ENCODE results near the gene BTLA. TPM values are rescaled to one million over a fixed set of nuclear protein-coding genes. Genes with fewer than 3 reads are reported as not detected.
"Not testable (repeated sequence)": the region's sequence is repeated elsewhere in the genome, so short reads cannot be mapped to it uniquely, and the experiment has no call there.

BTLA gene
- total and polyA plus RNA-seq, 2 of the 8 experiments (the other 6 are each of a cell fraction or from before 2014, with no cell fraction given) = not detected

GRCh38 chr3:112422921-112423320, 76.4 kb downstream of the BTLA start:
- CTCF ChIA-PET (ENCODE audit: partially characterized antibody); H2AFZ ChIP-seq (ENCODE audit: low read length); H2BK12ac ChIP-seq (ENCODE audit: low read depth, low read length); H2BK5ac ChIP-seq (ENCODE audit: low read depth, low read length); H2BK15ac ChIP-seq (ENCODE audit: low read length); H3K23me2 ChIP-seq (ENCODE audit: low read depth, low read length); H3K18ac ChIP-seq (ENCODE audit: extremely low read depth, low read length); H3K14ac ChIP-seq (ENCODE audit: insufficient read length); H4K20me1 ChIP-seq (replicated peaks in 1 of 2; ENCODE audit: control insufficient read depth in 1 of 2, insufficient read depth in 2 of 2, low read length in 2 of 2); H2BK20ac ChIP-seq (ENCODE audit: low read length); H3K23ac ChIP-seq (ENCODE audit: insufficient read length); DNase-seq (ENCODE audit: low read depth in 1 of 2, low spot score in 2 of 2); H3K9me3 ChIP-seq (ENCODE audit: insufficient read depth in 2 of 2, low read depth in 1 of 2, low read length in 1 of 2); H3K4ac ChIP-seq (replicated peaks; ENCODE audit: insufficient read length, low read depth, low read length); H3K27me3 ChIP-seq (replicated peaks in 1 of 4; ENCODE audit: control insufficient read depth in 3 of 4, extremely low read depth in 1 of 4, insufficient read depth in 3 of 4, low read length in 3 of 4); H4K8ac ChIP-seq (ENCODE audit: extremely low read depth, insufficient read depth, low read length); H2AK5ac ChIP-seq (ENCODE audit: low read depth, low read length); POLR2A ChIA-PET (ENCODE audit: partially characterized antibody); H3K4me1 ChIP-seq (replicated peaks in 1 of 4; ENCODE audit: control insufficient read depth in 3 of 4, insufficient read depth in 4 of 4, low read length in 3 of 4); H3K27ac ChIP-seq (ENCODE audit: low read depth, low read length); H4K91ac ChIP-seq (replicated peaks; ENCODE audit: insufficient read length, low read length); H4K5ac ChIP-seq (ENCODE audit: insufficient read length, low read depth, low read length); H3K36me3 ChIP-seq (ENCODE audit: control insufficient read depth in 2 of 4, insufficient read depth in 4 of 4, low read length in 3 of 4); H3K9ac ChIP-seq (replicated peaks in 1 of 4; ENCODE audit: extremely low read depth in 1 of 4, low read depth in 3 of 4, low read length in 3 of 4); H2BK120ac ChIP-seq (replicated peaks; ENCODE audit: low read depth, low read length); H3K4me2 ChIP-seq (ENCODE audit: insufficient read depth in 1 of 2, low read depth in 2 of 2, low read length in 2 of 2); H3K79me1 ChIP-seq (ENCODE audit: low read depth, low read length); H3K56ac ChIP-seq (replicated peaks; ENCODE audit: insufficient read length, low read depth, low read length); FAIRE-seq: not testable (repeated sequence)
- Histone ChIP-seq H3K79me2 (ENCODE audit: control insufficient read depth in 1 of 2, insufficient read depth in 2 of 2, low read length in 2 of 2) (peaks cover 0 to 11% of the 10 kb centered on the region in 2 experiments; a peak in 3 of 4 replicates), H3K4me3 (ENCODE audit: extremely low read depth in 1 of 4, insufficient read depth in 2 of 4, low read depth in 3 of 4, low read length in 4 of 4) (peak overlapping the region in 2 of 4 experiments; percentile 55 to 64; a peak in 3 of 8 replicates)
- 43% methylated on average over 5 of the region's 7 CpGs; no CpG with 5 or more reads in 1 of the 2 experiments for WGBS, 2 experiments (ENCODE audit: extremely low coverage in 1 of 2, insufficient coverage in 1 of 2, insufficient read length in 1 of 2, insufficient replicate concordance in 2 of 2, low coverage in 1 of 2, low lambda C conversion rate in 2 of 2, missing lambda C conversion rate in 1 of 2)

DNA sequence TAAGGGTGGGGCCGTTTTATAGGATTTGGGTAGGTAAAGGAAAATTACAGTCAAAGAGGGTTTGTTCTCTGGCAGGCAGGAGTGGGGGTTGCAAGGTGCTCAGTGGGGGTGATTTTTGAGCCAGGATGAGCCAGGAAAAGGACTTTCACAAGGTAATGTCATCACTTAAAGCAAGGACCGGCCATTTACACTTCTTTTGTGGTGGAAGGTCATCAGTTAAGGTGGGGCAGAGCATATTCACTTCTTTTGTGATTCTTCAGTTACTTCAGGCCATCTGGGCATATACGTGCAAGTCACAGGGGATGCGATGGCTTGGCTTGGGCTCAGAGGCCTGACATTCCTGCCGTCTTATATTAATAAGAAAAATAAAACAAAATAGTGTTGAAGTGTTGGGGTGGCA, 80.7 kb downstream of the BTLA start:
- H4K8ac ChIP-seq (ENCODE audit: extremely low read depth, insufficient read depth, low read length); H3K4me1 ChIP-seq (replicated peaks in 1 of 4; ENCODE audit: control insufficient read depth in 3 of 4, insufficient read depth in 4 of 4, low read length in 3 of 4); H2BK20ac ChIP-seq (ENCODE audit: low read length); H3K56ac ChIP-seq (replicated peaks; ENCODE audit: insufficient read length, low read depth, low read length); H2AFZ ChIP-seq (ENCODE audit: low read length); CTCF ChIA-PET (ENCODE audit: partially characterized antibody); H3K27me3 ChIP-seq (replicated peaks in 1 of 4; ENCODE audit: control insufficient read depth in 3 of 4, extremely low read depth in 1 of 4, insufficient read depth in 3 of 4, low read length in 3 of 4); H3K9me3 ChIP-seq (ENCODE audit: insufficient read depth in 2 of 2, low read depth in 1 of 2, low read length in 1 of 2); H4K20me1 ChIP-seq (replicated peaks in 1 of 2; ENCODE audit: control insufficient read depth in 1 of 2, insufficient read depth in 2 of 2, low read length in 2 of 2); H3K79me1 ChIP-seq (ENCODE audit: low read depth, low read length); FAIRE-seq; H3K27ac ChIP-seq (ENCODE audit: low read depth, low read length); H3K23me2 ChIP-seq (ENCODE audit: low read depth, low read length); H3K9ac ChIP-seq (replicated peaks in 1 of 4; ENCODE audit: extremely low read depth in 1 of 4, low read depth in 3 of 4, low read length in 3 of 4); H4K91ac ChIP-seq (replicated peaks; ENCODE audit: insufficient read length, low read length); H3K14ac ChIP-seq (ENCODE audit: insufficient read length); H2BK5ac ChIP-seq (ENCODE audit: low read depth, low read length); H2BK120ac ChIP-seq (replicated peaks; ENCODE audit: low read depth, low read length); H3K18ac ChIP-seq (ENCODE audit: extremely low read depth, low read length); H3K23ac ChIP-seq (ENCODE audit: insufficient read length); POLR2A ChIA-PET (ENCODE audit: partially characterized antibody); H4K5ac ChIP-seq (ENCODE audit: insufficient read length, low read depth, low read length); H2BK15ac ChIP-seq (ENCODE audit: low read length); H3K4ac ChIP-seq (replicated peaks; ENCODE audit: insufficient read length, low read depth, low read length); H2BK12ac ChIP-seq (ENCODE audit: low read depth, low read length); DNase-seq (ENCODE audit: low read depth in 1 of 2, low spot score in 2 of 2); H2AK5ac ChIP-seq (ENCODE audit: low read depth, low read length): not testable (repeated sequence)
- WGBS, 2 experiments (ENCODE audit: extremely low coverage in 1 of 2, insufficient coverage in 1 of 2, insufficient read length in 1 of 2, insufficient replicate concordance in 2 of 2, low coverage in 1 of 2, low lambda C conversion rate in 2 of 2, missing lambda C conversion rate in 1 of 2) = 32% methylated on average over 4 of the region's 5 CpGs; no CpG with 5 or more reads in 1 of the 2 experiments
- Histone ChIP-seq H3K4me3 (ENCODE audit: extremely low read depth in 1 of 4, insufficient read depth in 2 of 4, low read depth in 3 of 4, low read length in 4 of 4) (peak overlapping the region in 2 of 4 experiments; percentile 7 to 45; a peak in 3 of 8 replicates), H3K4me2 (ENCODE audit: insufficient read depth in 1 of 2, low read depth in 2 of 2, low read length in 2 of 2) (peak overlapping the region in 1 of 2 experiments; percentile 70; a peak in 2 of 4 replicates), H3K36me3 (ENCODE audit: control insufficient read depth in 2 of 4, insufficient read depth in 4 of 4, low read length in 3 of 4) (peaks cover 0 to 35% (median 11%) of the 10 kb centered on the region in 4 experiments; a peak in 4 of 8 replicates), H3K79me2 (ENCODE audit: control insufficient read depth in 1 of 2, insufficient read depth in 2 of 2, low read length in 2 of 2) (peaks cover 0 to 11% of the 10 kb centered on the region in 2 experiments; a peak in 3 of 4 replicates)

Measured in H1 (cell line).